Endothelial cell of umbilical vein (primary cell): ENCODE measurements around the gene ADGRB2. TPM values are rescaled to one million over a fixed set of nuclear protein-coding genes. Genes with fewer than 3 reads are reported as not detected.

ENCODE experiments used
- BruUV-seq: library from RNA; stranded (reverse); fragments of 400-500 nt; replicated peaks from 2 replicates; lab custom pipeline; 2021; lab: Mats Ljungman, UMichigan
- CTCF ChIA-PET: fragments of 300-600, 350-600 bp; sonication (Branson Sonifier 250); formaldehyde crosslinking; loops from one replicate; lab custom pipeline; 2021; ENCODE audit warnings: antibody characterized with exemption, inconsistent platforms; lab: Charles Lee
- POLR2A ChIA-PET: fragments of 300-600, 350-600 bp; sonication (Branson Sonifier 250); formaldehyde crosslinking; loops from one replicate; lab custom pipeline; 2021; ENCODE audit warnings: antibody characterized with exemption, inconsistent platforms; lab: Charles Lee
- DNase-seq: peaks from one replicate; pipeline ENCODE4 v3.0.0-alpha.2; 2011; ENCODE audit warnings: low read depth, low spot score
- FAIRE-seq: peaks from 2 replicates; lab custom pipeline; 2011; peaks lifted over from hg19 to GRCh38; lab: Jason Lieb, UNC
- H2AFZ ChIP-seq: 2 replicates; pipeline ENCODE4 v1.6.0; 2012; ENCODE audit warnings: low read depth, low read length, control low read depth, inconsistent platforms
- H3K27ac ChIP-seq: 2 replicates; pipeline ENCODE4 v1.5.1; 2011; ENCODE audit warnings: low read depth, mild to moderate bottlenecking, control low read depth, low read length, moderate library complexity; ENCODE audit not compliant: insufficient read depth
- H3K27me3 ChIP-seq, 2 experiments: 2 replicates each; pipeline versions ENCODE4 v1.6.0 to v1.6.1; 2011; ENCODE audit warnings: low read length in 2 of 2, mixed read lengths in 1 of 2; ENCODE audit not compliant: control insufficient read depth in 2 of 2, insufficient read depth in 2 of 2
- H3K36me3 ChIP-seq, 2 experiments: 2 replicates in 1 of 2; 3 replicates in 1 of 2; pipeline ENCODE4 v1.5.1; 2011; ENCODE audit warnings: low read length in 2 of 2, mild to moderate bottlenecking in 1 of 2, moderate library complexity in 1 of 2; ENCODE audit not compliant: control insufficient read depth in 2 of 2, insufficient read depth in 2 of 2; ENCODE audit errors: extremely low read depth in 1 of 2
- H3K4me1 ChIP-seq: 3 replicates; pipeline ENCODE4 v1.5.1; 2011; ENCODE audit warnings: mild to moderate bottlenecking, low read length; ENCODE audit not compliant: control insufficient read depth, insufficient read depth; ENCODE audit errors: extremely low read depth
- H3K4me2 ChIP-seq: 2 replicates; pipeline ENCODE4 v1.6.1; 2011; ENCODE audit warnings: low read length, control low read depth, mixed read lengths; ENCODE audit not compliant: insufficient read depth
- H3K4me3 ChIP-seq, 3 experiments: fragments of 200-600 bp in 1 of 3; sonication (generic), shearing (Covaris generic) in 1 of 3; replicated peaks in 1 of 3; 2 replicates each; pipeline ENCODE4 v1.5.1; 2011 to 2016; ENCODE audit warnings: control low read depth in 3 of 3, low read length in 3 of 3, mild to moderate bottlenecking in 2 of 3, inconsistent platforms in 1 of 3, low read depth in 1 of 3, moderate library complexity in 1 of 3; ENCODE audit not compliant: insufficient read depth in 1 of 3
- H3K79me2 ChIP-seq: 2 replicates; pipeline ENCODE4 v1.6.0; 2012; ENCODE audit warnings: low read length, inconsistent platforms; ENCODE audit not compliant: control insufficient read depth, insufficient read depth
- H3K9ac ChIP-seq: replicated peaks from 2 replicates; pipeline ENCODE3; 2011; ENCODE audit warnings: low read length, control low read depth; ENCODE audit not compliant: insufficient read depth; ENCODE audit errors: extremely low read depth
- H3K9me1 ChIP-seq: replicated peaks from 3 replicates; pipeline ENCODE4 v1.6.0; 2011; ENCODE audit warnings: mild to moderate bottlenecking, low read length; ENCODE audit not compliant: control insufficient read depth, insufficient read depth; ENCODE audit errors: extremely low read depth
- H3K9me3 ChIP-seq: replicated peaks from 2 replicates; pipeline ENCODE4 v1.5.1; 2012; ENCODE audit warnings: low read length, inconsistent platforms; ENCODE audit not compliant: control insufficient read depth, insufficient read depth
- H4K20me1 ChIP-seq: replicated peaks from 2 replicates; pipeline ENCODE3; 2011; ENCODE audit warnings: mild to moderate bottlenecking, low read length; ENCODE audit not compliant: control insufficient read depth, insufficient read depth; ENCODE audit errors: extremely low read depth
- EZH2 ChIP-seq: IDR thresholded peaks from 2 replicates; pipeline ENCODE4 v1.6.1; 2012; ENCODE audit warnings: borderline replicate concordance, low read depth, mild to moderate bottlenecking, moderate library complexity, low read length, inconsistent platforms; ENCODE audit not compliant: severe bottlenecking
- FOS ChIP-seq: IDR thresholded peaks from 2 replicates; pipeline ENCODE4 v1.6.1; 2011; ENCODE audit warnings: mild to moderate bottlenecking, low read length, moderate library complexity, borderline replicate concordance; ENCODE audit not compliant: insufficient read depth
- GATA2 ChIP-seq: IDR thresholded peaks from 2 replicates; pipeline ENCODE4 v1.7.0; 2011; ENCODE audit warnings: low read depth, mild to moderate bottlenecking, moderate library complexity, mixed read lengths, low read length; ENCODE audit not compliant: insufficient read length, insufficient read depth
- JUN ChIP-seq: IDR thresholded peaks from 2 replicates; pipeline ENCODE4 v1.6.1; 2011; ENCODE audit warnings: borderline replicate concordance, low read depth; ENCODE audit not compliant: insufficient read length, insufficient read depth
- MYC ChIP-seq: IDR thresholded peaks from one replicate; pipeline ENCODE4 v1.6.1; 2011; ENCODE audit warnings: mild to moderate bottlenecking, low read depth, low read length
- POLR2A ChIP-seq: IDR thresholded peaks from 2 replicates; pipeline ENCODE4 v1.6.1; 2012; ENCODE audit warnings: low read depth, mild to moderate bottlenecking, control low read depth, low read length
- dilution Hi-C: fragments of 300-500 bp; cut with MboI; formaldehyde crosslinking; loops from one replicate; pipeline ENCODE4 v1.15.0; 2019; ENCODE audit warnings: low sequenced_read_pairs; ENCODE audit not compliant: extremely low pct_ligation_motif_present
- intact Hi-C: fragments of 100-400 bp; cut with micrococcal nuclease; formaldehyde crosslinking; loops from one replicate; pipeline ENCODE4 v1.10.0; 2022
- polyA plus RNA-seq, 4 experiments: library from polyadenylated mRNA; depleted of rRNA in 3 of 4; stranded (reverse) in 3 of 4; unstranded in 1 of 4; fragments of >200 nt; gene quantifications; 2 replicates each; pipeline versions ENCODE4 v1.2.1 to v1.2.3, GENCODE V29; 2011 to 2012; ENCODE audit warnings: missing spikeins in 1 of 4
- total RNA-seq: library from RNA; stranded (reverse); gene quantifications from 2 replicates; pipeline ENCODE4 v1.2.3, GENCODE V29; 2021
- TF ChIP-seq, protein P1 (sequence below), 2 donors: IDR thresholded peaks; 1 replicate in 1 of 2; 2 replicates in 1 of 2; pipeline ENCODE4 v1.5.1; 2011; ENCODE audit warnings: low read length in 2 of 2, mild to moderate bottlenecking in 2 of 2, moderate library complexity in 2 of 2, control low read depth in 1 of 2, inconsistent platforms in 1 of 2, low read depth in 1 of 2; ENCODE audit not compliant: insufficient read depth in 1 of 2; ENCODE audit errors: extremely low read depth in 1 of 2
- TF ChIP-seq, protein P2 (sequence below): IDR thresholded peaks from 2 replicates; pipeline ENCODE4 v1.6.1; 2011; ENCODE audit not compliant: insufficient read depth, insufficient read length

Gene ADGRB2
- total and polyA plus RNA-seq, 2 donors (not counting 3 experiments of a cell fraction or from before 2014, with no cell fraction given), result 1.3 to 1.5 TPM

DNA sequence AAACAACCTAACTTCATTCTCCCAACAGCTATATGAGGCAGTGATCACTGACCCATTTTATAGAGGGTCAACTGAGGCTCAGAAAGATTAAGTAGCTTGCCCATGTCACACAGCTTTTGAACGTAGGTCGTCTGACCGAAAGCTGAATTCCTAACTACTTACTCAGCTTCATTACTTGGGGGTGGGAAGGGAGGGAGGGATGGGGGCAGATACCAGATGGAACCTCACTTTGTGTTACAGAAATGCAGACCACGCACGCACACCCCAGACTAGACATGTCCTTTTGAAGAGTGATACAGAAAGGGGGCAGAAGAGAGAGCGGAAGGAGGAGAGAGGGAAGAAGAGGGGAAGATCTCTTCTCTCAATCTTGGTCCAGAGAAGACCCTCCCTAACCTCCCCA, 2.3 kb downstream of the ADGRB2 start:
- TF ChIP-seq MYC (no peak), GATA2 (no peak), FOS (no peak), POLR2A (no peak), JUN (no peak), EZH2 (no peak)
- TF ChIP-seq, protein P1, sequence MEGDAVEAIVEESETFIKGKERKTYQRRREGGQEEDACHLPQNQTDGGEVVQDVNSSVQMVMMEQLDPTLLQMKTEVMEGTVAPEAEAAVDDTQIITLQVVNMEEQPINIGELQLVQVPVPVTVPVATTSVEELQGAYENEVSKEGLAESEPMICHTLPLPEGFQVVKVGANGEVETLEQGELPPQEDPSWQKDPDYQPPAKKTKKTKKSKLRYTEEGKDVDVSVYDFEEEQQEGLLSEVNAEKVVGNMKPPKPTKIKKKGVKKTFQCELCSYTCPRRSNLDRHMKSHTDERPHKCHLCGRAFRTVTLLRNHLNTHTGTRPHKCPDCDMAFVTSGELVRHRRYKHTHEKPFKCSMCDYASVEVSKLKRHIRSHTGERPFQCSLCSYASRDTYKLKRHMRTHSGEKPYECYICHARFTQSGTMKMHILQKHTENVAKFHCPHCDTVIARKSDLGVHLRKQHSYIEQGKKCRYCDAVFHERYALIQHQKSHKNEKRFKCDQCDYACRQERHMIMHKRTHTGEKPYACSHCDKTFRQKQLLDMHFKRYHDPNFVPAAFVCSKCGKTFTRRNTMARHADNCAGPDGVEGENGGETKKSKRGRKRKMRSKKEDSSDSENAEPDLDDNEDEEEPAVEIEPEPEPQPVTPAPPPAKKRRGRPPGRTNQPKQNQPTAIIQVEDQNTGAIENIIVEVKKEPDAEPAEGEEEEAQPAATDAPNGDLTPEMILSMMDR (IDR thresholded peaks at IDR 0.05; ENCODE audit: extremely low read depth in 1 of 2, insufficient read depth in 1 of 2, low read depth in 1 of 2, low read length in 2 of 2), result no peak
- TF ChIP-seq, protein P2, sequence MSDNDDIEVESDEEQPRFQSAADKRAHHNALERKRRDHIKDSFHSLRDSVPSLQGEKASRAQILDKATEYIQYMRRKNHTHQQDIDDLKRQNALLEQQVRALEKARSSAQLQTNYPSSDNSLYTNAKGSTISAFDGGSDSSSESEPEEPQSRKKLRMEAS, result no peak
- H3K79me2 ChIP-seq, result no peaks in the 10 kb centered on the region
- H3K4me1 ChIP-seq, result peaks cover 26% of the 10 kb centered on the region
- DNase-seq, result no peak
- no TSS peak for BruUV-seq
- no peaks in the 10 kb centered on the region for H3K27me3 ChIP-seq
- H3K4me2 ChIP-seq, result no peak overlapping the region
- POLR2A ChIA-PET, result no interaction called here
- no peak overlapping the region for H2AFZ ChIP-seq
- H4K20me1 ChIP-seq, result no peaks in the 10 kb centered on the region
- no peak overlapping the region for H3K27ac ChIP-seq
- H3K4me3 ChIP-seq, result no peak overlapping the region
- H3K9me3 ChIP-seq, result no peaks in the 10 kb centered on the region
- dilution Hi-C loops (no loop called here), intact Hi-C loops (loop anchor here (1.0 to 2.0 kb wide), 3 partner anchors 26 to 202 kb away; no protein-coding TSS in a partner anchor)
- H3K36me3 ChIP-seq, result no peaks in the 10 kb centered on the region
- FAIRE-seq, result peak; percentile 47
- H3K9me1 ChIP-seq, result no peaks in the 10 kb centered on the region
- CTCF ChIA-PET, result interaction anchor here (0.6 to 8.5 kb wide), 5 partner anchors 9 to 596 kb away, joined by 3 to 102 read pairs (median 3); no protein-coding TSS in a partner anchor
- H3K9ac ChIP-seq, result no peak overlapping the region
